IPS DF 4.7 (cell line): Measurements from ENCODE around the gene KLF4.
"Not testable (repeated sequence)": the region's sequence is repeated elsewhere in the genome, so short reads cannot be mapped to it uniquely, and the experiment has no call there.

Experiments
- DNase-seq: peaks from one replicate; pipeline ENCODE4 v3.0.0-alpha.2; 2013; ENCODE audit warnings: low spot score; ENCODE audit errors: extremely low read depth

Gene KLF4

GRCh38 chr9:107489687-107490605, at the start of gene KLF4:
Gene KLF4 (minus strand): TSS chr9:107489769. CDS start chr9:107489172, 597 bp downstream.
- no peak for DNase-seq

- DNase-seq = no peak
These were observed 46.9 kb upstream of the KLF4 start for GRCh38 chr9:107536462-107536861.

- DNase-seq = no peak
These were observed 45.0 kb upstream of the KLF4 start for GRCh38 chr9:107534510-107535078.

- DNase-seq = no peak
These were observed 41.1 kb upstream of the KLF4 start for GRCh38 chr9:107530679-107531078.

- no peak for DNase-seq
These were observed 39.1 kb upstream of the KLF4 start for GRCh38 chr9:107528686-107529085.

- DNase-seq = no peak
These were observed 34.0 kb upstream of the KLF4 start for GRCh38 chr9:107523539-107523938.

- DNase-seq = no peak
These were observed 30.6 kb upstream of the KLF4 start for GRCh38 chr9:107520186-107520585.

- no peak for DNase-seq
These were observed 28.7 kb upstream of the KLF4 start for GRCh38 chr9:107518037-107518807.

- DNase-seq = no peak
These were observed 24.0 kb upstream of the KLF4 start for GRCh38 chr9:107513464-107514100.

- no peak for DNase-seq
These were observed 15.3 kb upstream of the KLF4 start for GRCh38 chr9:107504585-107505455.

GRCh38 chr9:107502464-107502863, 12.9 kb upstream of the KLF4 start:
- DNase-seq = no peak

GRCh38 chr9:107500421-107501200, 11.0 kb upstream of the KLF4 start:
- DNase-seq = not testable (repeated sequence)

- DNase-seq = no peak
These were observed 7.4 kb upstream of the KLF4 start for GRCh38 chr9:107496976-107497375.

- no peak for DNase-seq
These were observed 2.9 kb upstream of the KLF4 start for GRCh38 chr9:107492381-107492970.

- no peak for DNase-seq
These were observed 1.8 kb upstream of the KLF4 start for GRCh38 chr9:107491081-107492053.

- not testable (repeated sequence) for DNase-seq
These were observed 1.0 kb upstream of the KLF4 start for GRCh38 chr9:107490606-107490970.

- no peak for DNase-seq
These were observed 360 bp downstream of the KLF4 start for GRCh38 chr9:107489144-107489673.
